ENCODE results near the gene NEK7.
"Not testable (repeated sequence)": the region's sequence is repeated elsewhere in the genome, so short reads cannot be mapped to it uniquely, and the experiment has no call there.

Gene NEK7

GRCh38 chr1:198211696-198212095, 54.9 kb downstream of the NEK7 start:
- no peak for DNase-seq

GRCh38 chr1:198212126-198212525, 55.3 kb downstream of the NEK7 start:
- DNase-seq, result no peak

- DNase-seq, result no peak
Measured at GRCh38 chr1:198212675-198213074, 55.9 kb downstream of the NEK7 start.

- no peak for DNase-seq
Measured at GRCh38 chr1:198214924-198215323, 58.1 kb downstream of the NEK7 start.

- no peak for DNase-seq
Measured at GRCh38 chr1:198220428-198220827, 63.6 kb downstream of the NEK7 start.

- not testable (repeated sequence) for DNase-seq
Measured at GRCh38 chr1:198227010-198227409, 70.2 kb downstream of the NEK7 start.

GRCh38 chr1:198227454-198227853, 70.7 kb downstream of the NEK7 start:
- not testable (repeated sequence) for DNase-seq

- DNase-seq, result no peak
Measured at GRCh38 chr1:198228925-198229324, 72.1 kb downstream of the NEK7 start.

GRCh38 chr1:198231779-198232178, 75.0 kb downstream of the NEK7 start:
- DNase-seq, result no peak

GRCh38 chr1:198232378-198232777, 75.6 kb downstream of the NEK7 start:
- no peak for DNase-seq

- no peak for DNase-seq
Measured at GRCh38 chr1:198232940-198233675, 76.3 kb downstream of the NEK7 start.

GRCh38 chr1:198234520-198235251, 77.9 kb downstream of the NEK7 start:
- DNase-seq, result no peak

GRCh38 chr1:198238121-198238520, 81.3 kb downstream of the NEK7 start:
- peak in 1 of 2 donors; percentile 38 for DNase-seq

- no peak for DNase-seq
Measured at GRCh38 chr1:198241553-198241952, 84.8 kb downstream of the NEK7 start.

GRCh38 chr1:198244772-198245171, 88.0 kb downstream of the NEK7 start:
- no peak for DNase-seq

- no peak for DNase-seq
Measured at GRCh38 chr1:198245379-198245778, 88.6 kb downstream of the NEK7 start.

- DNase-seq, result no peak
Measured at GRCh38 chr1:198246337-198246736, 89.5 kb downstream of the NEK7 start.

GRCh38 chr1:198253259-198253658, 96.5 kb downstream of the NEK7 start:
- DNase-seq, result no peak

- no peak for DNase-seq
Measured at GRCh38 chr1:198253668-198254067, 96.9 kb downstream of the NEK7 start.

GRCh38 chr1:198254521-198254920, 97.7 kb downstream of the NEK7 start:
- DNase-seq, result no peak

GRCh38 chr1:198254948-198255347, 98.2 kb downstream of the NEK7 start:
- no peak for DNase-seq

- no peak for DNase-seq
Measured at GRCh38 chr1:198255784-198256183, 99.0 kb downstream of the NEK7 start.

- no peak for DNase-seq
Measured at GRCh38 chr1:198258491-198258890, 101.7 kb downstream of the NEK7 start.

GRCh38 chr1:198259333-198260074, 102.7 kb downstream of the NEK7 start:
- no peak for DNase-seq
